GM18951 (cell line): ENCODE results near the gene FOXJ1.

Experiments
- POLR2A ChIP-seq: IDR thresholded peaks from 4 replicates; pipeline ENCODE4 v1.6.1; 2011; ENCODE audit warnings: mild to moderate bottlenecking; ENCODE audit not compliant: insufficient read length, insufficient read depth; ENCODE audit errors: extremely low read depth
- in situ Hi-C: fragments of 300-500 bp; cut with MboI; formaldehyde crosslinking; loops from one replicate; pipeline ENCODE4 v1.12.0; 2022; ENCODE audit warnings: low sequenced_read_pairs, mixed read lengths, inconsistent platforms; ENCODE audit not compliant: unreplicated experiment

FOXJ1 gene

GRCh38 chr17:76174037-76174436 is 33.0 kb upstream of the FOXJ1 start:
- in situ Hi-C loops, result no loop called here
- no peak for TF ChIP-seq POLR2A

- in situ Hi-C loops, result no loop called here
Observed at GRCh38 chr17:76173474-76173873, 32.4 kb upstream of the FOXJ1 start.

DNA sequence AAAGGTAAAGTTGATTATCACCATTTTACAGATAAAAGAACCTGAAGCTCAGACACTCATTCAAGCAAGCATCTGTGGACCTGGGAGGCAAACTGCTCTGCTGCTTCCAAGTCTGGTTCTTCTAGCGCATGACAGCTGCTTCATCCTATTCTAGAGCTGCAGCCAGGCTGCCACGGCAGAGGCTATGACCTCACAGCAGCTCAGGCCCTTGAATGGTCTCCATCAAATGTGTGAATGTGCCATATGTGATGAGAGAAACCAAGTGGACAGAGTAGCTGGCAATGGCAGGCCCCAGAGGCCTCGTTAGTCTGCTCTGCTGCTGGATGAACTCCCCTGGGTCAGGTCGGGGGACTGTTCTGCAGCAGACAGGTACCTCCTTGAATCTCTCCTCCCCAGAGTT is 30.7 kb upstream of the FOXJ1 start:
- TF ChIP-seq POLR2A, result no peak
- in situ Hi-C loops, result no loop called here

More at GRCh38 chr17:76173474-76173873, 32.4 kb upstream of the FOXJ1 start:
- TF ChIP-seq POLR2A, result no peak

DNA sequence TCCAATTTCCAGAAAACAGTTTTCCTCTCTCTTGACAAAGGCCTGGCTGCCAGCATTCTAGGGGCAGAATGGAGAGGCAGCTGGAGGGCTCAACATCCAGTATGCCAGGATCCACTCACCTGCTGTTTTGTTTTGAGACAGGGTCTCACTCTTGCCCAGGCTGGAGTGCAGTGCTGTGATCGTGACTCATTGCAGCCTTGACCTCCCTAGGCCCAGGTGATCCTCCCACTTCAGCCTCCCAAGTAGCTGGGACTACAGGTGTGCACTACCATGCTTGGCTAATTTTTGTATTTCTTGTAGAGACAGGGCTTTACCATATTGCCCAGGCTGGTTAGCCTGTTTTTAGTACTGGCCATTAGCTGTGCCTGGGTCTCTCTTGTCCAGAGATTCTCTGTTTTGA is 29.1 kb upstream of the FOXJ1 start:
- in situ Hi-C loops, result no loop called here
- TF ChIP-seq POLR2A, result no peak

DNA sequence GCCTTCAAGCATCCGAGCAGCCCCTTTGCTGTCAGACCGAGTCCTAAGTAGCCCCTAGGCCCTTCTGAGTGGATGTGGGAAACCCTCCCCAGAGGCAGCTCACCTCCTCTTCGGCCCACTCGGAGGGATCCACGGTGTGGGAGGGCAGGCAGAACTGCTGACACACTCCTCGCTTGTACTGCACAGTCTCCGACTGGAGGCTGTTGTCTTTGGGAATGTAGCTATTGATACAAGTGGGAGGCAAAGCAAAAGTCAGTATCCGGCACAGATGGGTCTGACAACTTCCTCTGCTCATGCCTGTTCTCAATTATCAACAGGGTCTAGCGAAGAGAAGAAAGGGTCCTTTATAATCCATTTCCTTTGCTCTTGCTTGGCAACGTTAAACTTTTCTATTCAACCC is 25.9 kb upstream of the FOXJ1 start:
- in situ Hi-C loops, result no loop called here
- TF ChIP-seq POLR2A, result no peak

- in situ Hi-C loops, result no loop called here
- TF ChIP-seq POLR2A, result no peak
Observed at GRCh38 chr17:76166168-76166567, 25.1 kb upstream of the FOXJ1 start.

- in situ Hi-C loops, result no loop called here
- no peak for TF ChIP-seq POLR2A
Observed at GRCh38 chr17:76164331-76164730, 23.3 kb upstream of the FOXJ1 start.

DNA sequence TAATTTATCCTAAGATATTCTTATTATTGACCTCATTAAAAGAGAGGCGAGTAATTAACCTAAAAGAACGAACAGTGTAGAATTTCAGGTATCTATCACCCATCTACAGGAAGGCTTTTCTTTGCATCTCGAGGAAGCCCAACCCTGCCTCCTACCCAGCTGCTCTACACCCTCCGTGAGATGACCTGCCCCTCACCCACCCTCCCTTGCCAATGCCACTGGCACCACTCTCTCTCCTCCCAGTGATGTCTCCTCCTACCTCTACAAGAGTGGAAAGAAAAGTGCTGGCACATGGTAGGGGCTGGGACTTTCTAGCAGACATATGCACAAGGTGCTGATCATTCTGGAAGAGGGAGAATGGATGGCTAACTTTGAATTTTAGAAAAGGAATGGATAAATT is 22.9 kb upstream of the FOXJ1 start:
- in situ Hi-C loops, result no loop called here
- no peak for TF ChIP-seq POLR2A

- in situ Hi-C loops, result no loop called here
- no peak for TF ChIP-seq POLR2A
Observed at GRCh38 chr17:76161619-76162266, 20.7 kb upstream of the FOXJ1 start.

DNA sequence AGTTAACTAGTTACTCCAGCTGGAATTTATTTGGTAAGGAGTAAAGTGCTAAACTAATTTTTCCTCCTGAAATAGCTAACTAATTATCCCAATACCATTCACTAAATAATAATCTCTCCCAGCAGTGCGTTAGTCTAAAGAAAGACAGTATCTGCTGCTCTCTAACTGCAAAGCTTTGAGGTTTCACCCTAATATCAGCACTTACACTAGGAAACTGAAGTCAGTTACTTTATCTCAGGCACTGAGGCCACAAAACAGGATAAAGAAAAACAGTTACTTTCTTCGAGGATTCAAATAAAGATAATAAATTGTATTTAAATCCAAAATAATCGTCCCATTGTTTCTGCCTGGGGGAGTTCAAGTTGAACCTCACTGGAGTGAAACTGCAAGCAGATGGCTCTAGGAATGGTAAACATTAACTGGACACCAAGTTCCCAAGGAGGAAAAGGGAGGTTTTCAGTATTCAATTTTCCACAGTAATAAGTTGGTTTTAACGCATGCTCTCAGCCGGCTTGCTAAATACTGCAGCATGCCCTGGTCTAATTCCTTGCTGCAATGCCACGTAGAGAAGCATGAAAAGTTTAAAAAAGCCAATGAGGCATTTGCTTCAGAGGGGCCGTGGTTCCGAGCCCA is 20.0 kb upstream of the FOXJ1 start:
- TF ChIP-seq POLR2A, result no peak
- in situ Hi-C loops, result no loop called here

GRCh38 chr17:76159157-76159556 is 18.1 kb upstream of the FOXJ1 start:
- no peak for TF ChIP-seq POLR2A
- in situ Hi-C loops, result no loop called here

DNA sequence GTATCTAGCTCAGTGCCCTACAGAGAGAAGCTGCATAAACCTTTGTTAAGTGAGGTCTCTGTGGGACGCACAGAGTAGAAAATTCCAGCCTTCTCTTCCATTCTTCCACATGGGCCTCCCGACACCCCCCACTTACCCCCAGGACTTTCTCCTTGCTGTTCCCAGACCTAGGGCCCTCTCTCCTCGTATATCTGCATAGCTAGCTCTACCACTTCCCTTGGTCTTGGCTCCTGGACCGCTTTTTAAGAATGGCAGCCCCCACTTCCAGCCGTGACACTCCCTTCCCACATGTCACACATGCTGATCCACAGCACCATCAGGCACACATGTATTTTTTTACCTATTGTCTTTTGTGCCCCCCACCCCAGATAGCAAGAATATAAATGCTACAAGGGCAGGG is 16.7 kb upstream of the FOXJ1 start:
- in situ Hi-C loops, result no loop called here
- TF ChIP-seq POLR2A, result no peak

DNA sequence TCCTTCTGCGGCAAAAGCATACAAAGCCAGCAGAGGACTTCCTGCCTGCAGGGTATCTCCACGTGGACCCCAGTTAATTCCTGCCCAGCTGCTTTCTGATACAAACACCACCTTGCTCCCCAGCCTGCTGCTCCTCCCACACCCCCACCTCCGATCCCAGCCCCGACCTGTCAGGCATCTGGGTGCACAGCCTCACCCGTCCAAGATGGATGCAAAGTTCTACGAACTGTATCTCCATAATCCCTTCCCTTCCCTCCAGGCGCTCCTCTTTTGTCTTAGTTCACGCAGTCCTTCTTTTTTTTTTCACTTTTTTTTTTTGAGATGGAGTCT is 15.6 kb upstream of the FOXJ1 start:
- in situ Hi-C loops, result no loop called here
- TF ChIP-seq POLR2A, result no peak

- in situ Hi-C loops, result no loop called here
- no peak for TF ChIP-seq POLR2A
Observed at GRCh38 chr17:76155988-76156661, 15.1 kb upstream of the FOXJ1 start.
